GM19452 (cell line): ENCODE measurements around the gene RNF166.

ENCODE experiments used
- ATAC-seq: cut with Tn5 transposase; IDR thresholded peaks from one replicate; pipeline ENCODE4 v1.9.1; 2021; ENCODE audit not compliant: unreplicated experiment

The RNF166 gene

DNA sequence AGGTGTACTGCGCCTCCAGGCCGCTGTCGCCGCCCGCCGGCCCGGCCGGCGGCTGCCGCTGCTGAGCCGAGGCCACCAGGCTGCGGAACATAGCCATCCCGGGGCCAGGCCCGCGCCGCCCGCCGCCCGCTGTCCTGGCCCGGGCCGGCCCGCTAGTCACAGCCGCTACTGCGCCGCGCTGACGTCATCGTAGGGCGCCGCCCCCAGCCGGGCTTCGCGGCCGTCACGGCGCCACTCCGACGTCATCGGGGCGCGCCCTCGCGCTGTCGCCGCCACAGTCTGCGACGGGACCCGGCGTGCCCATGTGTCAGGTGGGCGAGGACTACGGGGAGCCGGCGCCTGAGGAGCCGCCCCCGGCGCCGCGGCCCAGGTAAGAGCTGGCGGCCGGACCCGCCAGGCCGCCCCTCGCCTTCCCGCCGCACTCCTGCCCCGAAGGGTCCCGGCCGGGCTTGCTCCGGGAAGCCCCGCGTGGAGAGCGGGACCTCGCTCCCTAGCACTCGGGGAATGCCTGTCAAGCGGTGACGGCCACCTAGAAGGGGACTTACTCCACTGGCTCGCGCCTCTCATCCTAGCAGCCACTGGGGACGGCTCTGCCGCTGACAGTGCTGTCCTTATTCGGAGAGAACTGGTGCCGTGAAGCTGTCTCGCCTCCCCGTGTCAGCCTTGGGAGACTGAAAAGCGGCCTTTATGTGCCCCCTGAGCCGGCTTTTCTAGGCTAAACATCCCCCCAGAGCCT is at the start of gene RNF166, which contains the start of gene CTU2:
RNF166 (minus strand) TSS at position 180 of the 736 bp plus-strand sequence; CDS start at position 97, 83 bp downstream.
CTU2 (plus strand) TSS at position 275 of the 736 bp plus-strand sequence; CDS start at position 303, 28 bp downstream.
- peak; percentile 57 for ATAC-seq

- ATAC-seq: no peak
Observed at GRCh38 chr16:88754912-88755744, 48.9 kb upstream of the RNF166 start.

DNA sequence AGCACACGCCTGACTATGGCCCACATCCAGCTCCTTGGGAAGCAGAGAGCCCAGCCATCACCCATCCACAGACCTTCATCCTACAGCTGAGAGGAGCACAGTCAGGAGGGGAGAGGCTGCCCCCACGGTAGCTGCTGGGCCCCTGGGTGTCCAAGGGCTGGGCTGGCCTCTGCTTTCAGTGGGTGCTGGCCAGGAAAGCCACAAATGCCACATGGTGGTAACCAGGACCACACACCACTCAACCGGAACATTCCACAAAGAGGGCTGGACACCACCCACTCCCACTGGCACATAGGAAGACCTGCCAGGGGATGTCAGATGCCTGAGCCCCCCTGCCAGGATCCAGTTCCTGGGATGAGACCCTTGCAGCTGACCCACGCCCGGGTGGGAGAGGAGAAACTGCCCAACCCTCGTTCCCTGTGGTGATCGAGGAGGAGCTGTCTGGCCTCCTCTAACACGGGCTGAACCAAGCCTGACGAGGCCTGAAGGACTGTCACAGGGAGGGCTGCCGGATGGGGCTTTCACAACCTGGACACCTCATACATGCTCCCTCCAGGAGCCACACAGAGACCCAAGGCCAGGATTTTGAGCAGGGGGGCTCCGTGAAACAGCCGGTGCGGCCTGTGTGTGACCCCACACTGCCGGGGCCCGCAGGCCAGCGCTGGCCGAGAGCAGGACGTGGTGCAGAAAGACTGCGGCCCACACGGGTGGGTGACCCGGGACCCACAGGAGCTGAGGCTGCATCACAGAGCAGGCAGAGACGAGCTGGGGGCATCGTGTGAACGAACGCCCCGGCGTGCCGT is 48.1 kb upstream of the RNF166 start:
- ATAC-seq: no peak

- ATAC-seq: no peak
Observed at GRCh38 chr16:88753602-88754001, 47.4 kb upstream of the RNF166 start.

DNA sequence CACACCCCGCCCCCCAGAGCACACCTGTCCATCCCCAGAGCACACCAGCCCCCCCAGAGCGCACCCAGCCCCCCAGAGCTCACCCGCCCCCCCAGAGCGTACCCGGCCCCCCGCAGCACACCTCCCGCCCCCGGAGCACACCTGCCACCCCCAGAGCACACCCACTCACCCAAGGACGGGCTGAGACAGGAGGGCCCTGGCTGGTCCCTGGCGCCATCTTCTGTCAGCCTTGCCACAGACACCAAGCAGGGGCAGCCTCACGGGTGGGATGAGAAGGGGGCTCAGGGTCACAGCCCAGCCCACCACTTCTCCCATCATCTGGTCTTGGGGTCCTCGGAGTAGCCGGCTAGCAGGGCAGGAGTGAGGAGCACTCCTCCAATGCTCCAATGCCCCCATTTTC is 47.0 kb upstream of the RNF166 start:
- no peak for ATAC-seq

DNA sequence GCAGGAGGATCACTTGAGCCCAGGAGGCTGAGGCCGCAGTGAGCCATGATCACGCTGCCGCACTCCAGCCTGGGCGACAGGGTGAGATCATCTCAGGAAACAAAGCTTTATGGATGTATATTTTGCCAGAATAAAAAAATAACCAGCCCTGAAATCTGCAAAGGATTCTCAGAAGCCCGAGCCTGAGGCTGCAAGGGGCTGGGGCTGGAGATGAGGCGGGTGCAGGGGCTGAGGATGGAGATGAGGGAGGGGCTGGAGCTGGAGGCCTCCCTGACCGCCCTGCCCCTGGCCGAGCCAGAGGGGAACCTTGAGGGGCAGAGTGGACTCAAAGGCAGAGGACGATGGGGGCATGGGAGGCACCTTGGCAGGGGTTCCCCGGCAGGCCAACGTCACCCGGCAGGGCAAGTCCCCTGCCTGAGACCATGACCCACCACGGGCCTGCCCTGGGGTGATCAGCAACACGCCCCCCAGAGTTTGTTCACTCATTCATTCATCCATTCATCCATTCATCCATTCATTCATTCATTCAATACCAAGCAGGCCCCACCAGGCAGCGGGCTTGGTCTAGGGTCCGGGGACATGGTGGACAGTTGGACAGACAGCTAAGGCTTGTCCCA is 46.3 kb upstream of the RNF166 start:
- no peak for ATAC-seq

GRCh38 chr16:88750854-88751253 is 44.6 kb upstream of the RNF166 start:
- ATAC-seq: no peak

GRCh38 chr16:88749358-88749757 is 43.1 kb upstream of the RNF166 start:
- no peak for ATAC-seq

- no peak for ATAC-seq
Observed at GRCh38 chr16:88748364-88748763, 42.2 kb upstream of the RNF166 start.

- no peak for ATAC-seq
Observed at GRCh38 chr16:88747588-88748301, 41.5 kb upstream of the RNF166 start.

- no peak for ATAC-seq
Observed at GRCh38 chr16:88746506-88746905, 40.3 kb upstream of the RNF166 start.

DNA sequence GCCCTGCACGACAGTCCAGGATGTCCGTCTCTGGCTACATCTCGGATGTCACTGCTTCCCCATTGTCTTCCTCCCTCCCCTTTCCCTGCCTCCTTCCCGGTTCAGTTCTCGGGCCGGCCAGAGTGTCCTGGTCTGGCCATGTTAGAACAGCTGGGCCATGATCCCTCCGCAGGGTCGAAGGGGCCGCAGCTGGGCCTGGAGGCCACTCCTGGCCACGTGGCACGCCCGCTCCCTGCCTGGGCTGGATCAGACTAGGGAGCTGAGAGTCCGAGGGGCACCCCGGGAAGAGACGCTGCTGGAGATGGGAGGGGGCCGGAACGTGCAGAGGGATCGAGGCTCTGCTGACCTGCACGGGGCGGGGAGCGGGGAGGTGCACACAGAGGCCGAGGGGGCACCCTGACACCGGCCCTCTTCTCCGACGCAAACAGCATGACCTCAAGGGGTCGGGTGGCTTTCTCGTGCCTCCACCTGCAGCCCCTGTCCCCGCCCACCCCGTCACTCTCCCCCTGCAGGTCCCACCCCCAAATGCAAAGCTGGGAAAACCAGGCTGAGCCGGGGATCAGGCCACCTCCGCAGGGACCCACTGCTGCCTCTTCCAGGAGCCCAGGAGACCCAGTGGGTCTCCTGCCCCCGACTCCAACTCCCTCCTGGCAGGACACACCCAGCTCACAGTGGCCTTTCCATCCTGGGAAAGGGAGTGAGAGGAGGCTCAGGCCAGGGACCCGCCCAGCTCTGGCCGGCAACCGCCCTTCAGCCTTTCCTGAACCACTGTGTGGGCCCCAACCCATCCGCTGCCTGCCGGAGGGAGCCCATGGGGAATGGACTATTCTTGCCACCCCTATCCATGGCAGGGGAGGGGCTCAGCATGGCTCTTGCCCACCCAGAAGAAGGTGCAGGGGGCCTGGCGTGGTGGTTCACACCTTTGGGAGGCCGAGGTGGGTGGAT is 38.6 kb upstream of the RNF166 start:
- ATAC-seq: no peak

DNA sequence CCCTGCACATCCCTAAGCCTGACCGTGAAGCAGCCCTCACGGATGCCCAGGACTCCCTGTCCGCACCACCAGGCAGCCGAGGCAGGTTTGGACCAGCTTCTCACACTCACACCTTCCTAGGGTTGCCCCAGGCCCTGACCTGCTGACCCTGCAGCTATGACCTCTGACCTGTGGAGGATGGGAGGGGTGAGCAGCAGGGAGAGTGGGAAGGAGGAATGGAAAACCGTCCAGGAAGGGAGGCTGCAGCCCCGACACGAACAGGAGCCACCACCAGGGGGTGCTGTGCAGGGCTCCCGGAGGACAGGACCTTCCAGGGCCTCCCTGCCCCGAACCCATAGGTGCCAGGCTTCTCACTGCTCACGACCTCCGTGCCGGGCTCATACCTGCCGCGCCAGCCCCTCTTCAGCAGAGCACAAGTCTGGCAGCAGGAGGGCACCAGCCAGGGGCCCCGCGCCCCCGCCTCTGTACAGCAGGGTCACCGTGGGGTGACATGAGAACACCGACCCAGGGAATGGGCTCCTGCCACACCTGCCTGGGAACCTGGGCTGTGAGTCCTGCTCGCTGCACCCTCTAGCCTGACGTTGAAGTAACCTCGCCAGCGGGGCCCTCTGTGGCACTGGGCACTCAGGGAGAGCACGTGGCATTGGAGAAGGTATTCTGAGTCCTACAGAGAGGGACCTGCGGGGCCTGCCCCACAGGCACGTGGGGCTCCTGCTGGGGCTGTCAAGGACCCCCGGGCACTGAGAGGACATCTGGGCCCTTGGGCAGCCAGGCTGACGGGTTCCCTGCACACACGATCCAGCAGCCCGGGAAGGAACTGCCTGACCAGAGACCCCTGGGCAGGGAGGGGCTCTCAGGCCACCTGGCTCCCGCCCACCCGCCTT is 37.7 kb upstream of the RNF166 start:
- no peak for ATAC-seq

DNA sequence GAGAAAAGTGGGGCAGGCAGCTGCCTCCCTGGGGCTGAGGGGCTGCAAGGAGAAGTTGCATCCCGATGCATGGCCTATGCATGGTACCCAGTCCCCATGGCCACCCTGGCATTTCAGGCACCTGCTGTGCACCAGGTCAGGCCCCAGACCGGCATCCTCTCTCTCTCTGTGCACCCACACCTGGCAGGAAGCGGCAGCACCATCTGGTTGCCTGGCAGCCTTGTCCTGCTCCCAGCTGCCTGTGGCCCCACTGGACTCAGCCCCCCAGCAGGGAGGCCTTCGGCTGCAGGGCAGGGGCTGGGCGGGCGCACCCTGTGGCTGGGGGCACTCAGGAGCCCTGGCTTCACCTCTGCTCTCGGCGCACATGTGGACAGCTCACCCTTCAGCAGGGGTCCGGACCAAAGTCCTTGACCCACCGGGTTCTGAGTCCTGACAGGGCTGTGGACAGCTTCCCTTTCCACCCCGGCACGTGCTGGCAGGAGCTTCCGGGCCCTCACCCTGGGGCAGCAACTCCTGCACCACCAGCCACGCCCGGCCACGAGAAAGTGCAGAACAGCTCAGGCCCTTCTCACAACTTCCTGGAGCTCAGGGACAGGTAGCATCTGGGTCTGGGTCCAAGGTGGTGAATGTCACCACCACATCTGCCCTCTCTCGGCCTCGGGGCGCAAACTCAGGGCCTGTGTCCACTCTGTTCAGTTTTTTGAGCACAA is 36.8 kb upstream of the RNF166 start:
- ATAC-seq: no peak

- ATAC-seq: no peak
Observed at GRCh38 chr16:88741368-88741767, 35.2 kb upstream of the RNF166 start.

- ATAC-seq: no peak
Observed at GRCh38 chr16:88740727-88741055, 34.5 kb upstream of the RNF166 start.

DNA sequence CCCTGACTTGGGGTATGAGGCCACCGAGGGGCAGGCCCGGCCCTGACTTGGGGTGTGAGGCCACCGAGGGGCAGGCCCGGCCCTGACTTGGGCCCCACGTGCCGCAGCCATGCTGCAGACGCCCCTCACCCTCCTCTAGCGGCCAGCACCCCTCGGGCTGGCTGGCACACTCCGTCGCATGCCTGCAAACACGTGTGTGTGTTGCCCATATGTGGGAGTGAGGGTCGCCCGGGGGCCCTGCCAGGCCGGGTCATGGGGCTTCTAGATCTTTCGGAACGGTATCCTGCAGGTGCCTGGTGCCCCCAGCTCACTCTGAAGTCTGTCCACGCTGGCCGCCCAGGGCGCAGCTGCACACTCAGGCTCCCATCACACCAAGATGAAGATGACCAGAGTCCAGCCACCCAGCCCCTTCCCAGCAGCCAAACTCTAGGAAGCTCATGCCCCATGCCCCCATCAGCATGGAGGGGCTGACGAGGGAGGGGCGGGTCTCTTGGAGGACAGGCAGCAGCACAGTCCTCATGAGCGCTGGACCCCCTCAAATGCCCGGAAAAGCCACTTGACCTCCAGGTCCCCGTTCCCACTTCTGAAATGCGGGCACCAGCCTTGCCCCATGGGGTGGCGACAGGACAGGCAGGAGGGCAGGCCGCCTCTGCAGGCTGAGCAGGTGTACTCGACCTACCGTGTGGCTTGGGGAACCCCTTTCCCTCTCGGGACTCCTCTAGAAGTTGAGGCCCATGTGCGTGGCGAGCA is 33.9 kb upstream of the RNF166 start:
- no peak for ATAC-seq
